Loucy (cell line): ENCODE measurements around the gene NUDT13.

Experiments used
- H2AFZ ChIP-seq: fragments of 200-600 bp; sonication (generic); 2 replicates; pipeline ENCODE4 v1.6.0; 2016; ENCODE audit warnings: antibody characterized with exemption, mild to moderate bottlenecking, low read length, moderate library complexity
- H3F3A ChIP-seq: fragments of 200-600 bp; 2 replicates; pipeline ENCODE4 v1.6.0; 2016; ENCODE audit warnings: antibody characterized with exemption, low read depth, mild to moderate bottlenecking
- H3K27me3 ChIP-seq: fragments of 200-600 bp; sonication (generic); 2 replicates; pipeline ENCODE4 v1.6.1; 2014; ENCODE audit warnings: low read length, mild to moderate bottlenecking; ENCODE audit not compliant: insufficient read depth, poor library complexity, severe bottlenecking
- H3K36me3 ChIP-seq: fragments of 200-600 bp; sonication (generic); 2 replicates; pipeline ENCODE4 v1.6.1; 2016; ENCODE audit warnings: low read length; ENCODE audit not compliant: insufficient read depth
- H3K4me1 ChIP-seq: fragments of 200-600 bp; sonication (generic); 2 replicates; pipeline ENCODE4 v1.5.1; 2014; ENCODE audit warnings: low read length, mild to moderate bottlenecking; ENCODE audit not compliant: insufficient read depth, poor library complexity, severe bottlenecking
- H3K4me2 ChIP-seq: fragments of 200-600 bp; sonication (generic); 2 replicates; pipeline ENCODE4 v1.6.0; 2014; ENCODE audit warnings: antibody characterized with exemption, low read length, low read depth, mild to moderate bottlenecking; ENCODE audit not compliant: poor library complexity, severe bottlenecking
- H3K4me3 ChIP-seq: fragments of 200-600 bp; sonication (generic); 2 replicates; pipeline ENCODE4 v1.5.1; 2014; ENCODE audit warnings: low read length, mild to moderate bottlenecking, mixed read lengths; ENCODE audit not compliant: poor library complexity, severe bottlenecking
- H3K79me2 ChIP-seq: fragments of 200-600 bp; sonication (generic); 2 replicates; pipeline ENCODE4 v1.6.1; 2014; ENCODE audit warnings: low read length; ENCODE audit not compliant: insufficient read depth
- H3K9ac ChIP-seq: fragments of 200-600 bp; sonication (generic); 2 replicates; pipeline ENCODE4 v1.6.0; 2014; ENCODE audit warnings: mild to moderate bottlenecking, low read depth, low read length, moderate library complexity; ENCODE audit not compliant: poor library complexity, severe bottlenecking
- H3K9me2 ChIP-seq: fragments of 200-600 bp; sonication (generic); replicated peaks from 2 replicates; pipeline ENCODE4 v1.6.1; 2016; ENCODE audit warnings: low read depth, low read length, mixed read lengths
- H3K9me3 ChIP-seq: fragments of 200-600 bp; sonication (generic); 2 replicates; pipeline ENCODE4 v1.6.1; 2014; ENCODE audit warnings: mild to moderate bottlenecking, antibody characterized with exemption, low read length, low read depth; ENCODE audit not compliant: insufficient read depth
- H4K20me1 ChIP-seq: fragments of 200-600 bp; sonication (generic); 2 replicates; pipeline ENCODE4 v1.6.0; 2014; ENCODE audit warnings: antibody characterized with exemption, low read length, mild to moderate bottlenecking; ENCODE audit not compliant: insufficient read depth, poor library complexity, severe bottlenecking
- EZH2phosphoT487 ChIP-seq: fragments of 200-600 bp; IDR thresholded peaks from 2 replicates; pipeline ENCODE4 v1.6.1; 2018; ENCODE audit warnings: antibody characterized with exemption, mild to moderate bottlenecking, moderate library complexity, borderline replicate concordance
- TF ChIP-seq, protein P1 (sequence below): fragments of 200-600 bp; sonication (generic); conservative IDR thresholded peaks from 2 replicates; pipeline ENCODE4 v1.5.1; 2014; ENCODE audit warnings: mild to moderate bottlenecking, antibody characterized with exemption, low read length

Gene NUDT13

DNA sequence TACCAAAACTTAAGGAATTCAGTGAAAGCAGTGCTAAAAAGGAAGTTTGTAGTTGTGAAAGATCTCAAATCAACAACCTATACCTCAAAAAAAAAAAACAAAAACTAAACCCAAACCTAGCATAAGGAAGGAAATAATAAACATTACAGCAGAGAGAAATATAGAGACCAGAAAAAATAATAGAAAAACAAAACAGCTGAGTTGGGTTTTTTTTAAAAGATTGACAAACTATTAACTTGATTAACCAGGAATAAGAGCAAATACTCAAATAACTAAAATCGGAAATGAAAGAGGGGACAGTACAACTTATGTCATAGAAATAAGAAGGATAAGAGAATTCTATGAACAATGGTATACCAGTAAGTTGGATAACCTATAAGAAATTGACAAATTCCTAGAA lies 50.8 kb downstream of the NUDT13 start:
- no peaks in the 10 kb centered on the region for H3K9me2 ChIP-seq
- H4K20me1 ChIP-seq: peaks cover 33% of the 10 kb centered on the region
- peak overlapping the region; percentile 64 for H3K4me2 ChIP-seq
- peaks cover 60% of the 10 kb centered on the region for H3K79me2 ChIP-seq
- H3K9ac ChIP-seq: peak overlapping the region; percentile 33
- H2AFZ ChIP-seq: no peak overlapping the region
- no peak for TF ChIP-seq EZH2phosphoT487
- TF ChIP-seq, protein P1, sequence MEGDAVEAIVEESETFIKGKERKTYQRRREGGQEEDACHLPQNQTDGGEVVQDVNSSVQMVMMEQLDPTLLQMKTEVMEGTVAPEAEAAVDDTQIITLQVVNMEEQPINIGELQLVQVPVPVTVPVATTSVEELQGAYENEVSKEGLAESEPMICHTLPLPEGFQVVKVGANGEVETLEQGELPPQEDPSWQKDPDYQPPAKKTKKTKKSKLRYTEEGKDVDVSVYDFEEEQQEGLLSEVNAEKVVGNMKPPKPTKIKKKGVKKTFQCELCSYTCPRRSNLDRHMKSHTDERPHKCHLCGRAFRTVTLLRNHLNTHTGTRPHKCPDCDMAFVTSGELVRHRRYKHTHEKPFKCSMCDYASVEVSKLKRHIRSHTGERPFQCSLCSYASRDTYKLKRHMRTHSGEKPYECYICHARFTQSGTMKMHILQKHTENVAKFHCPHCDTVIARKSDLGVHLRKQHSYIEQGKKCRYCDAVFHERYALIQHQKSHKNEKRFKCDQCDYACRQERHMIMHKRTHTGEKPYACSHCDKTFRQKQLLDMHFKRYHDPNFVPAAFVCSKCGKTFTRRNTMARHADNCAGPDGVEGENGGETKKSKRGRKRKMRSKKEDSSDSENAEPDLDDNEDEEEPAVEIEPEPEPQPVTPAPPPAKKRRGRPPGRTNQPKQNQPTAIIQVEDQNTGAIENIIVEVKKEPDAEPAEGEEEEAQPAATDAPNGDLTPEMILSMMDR: no peak
- no peaks in the 10 kb centered on the region for H3K9me3 ChIP-seq
- no peaks in the 10 kb centered on the region for H3K27me3 ChIP-seq
- peak overlapping the region; percentile 43 for H3K4me3 ChIP-seq
- peaks cover 9% of the 10 kb centered on the region; the same call in 1 of the 2 replicates for H3K36me3 ChIP-seq
- no peaks in the 10 kb centered on the region for H3F3A ChIP-seq
- peaks cover 44% of the 10 kb centered on the region for H3K4me1 ChIP-seq

DNA sequence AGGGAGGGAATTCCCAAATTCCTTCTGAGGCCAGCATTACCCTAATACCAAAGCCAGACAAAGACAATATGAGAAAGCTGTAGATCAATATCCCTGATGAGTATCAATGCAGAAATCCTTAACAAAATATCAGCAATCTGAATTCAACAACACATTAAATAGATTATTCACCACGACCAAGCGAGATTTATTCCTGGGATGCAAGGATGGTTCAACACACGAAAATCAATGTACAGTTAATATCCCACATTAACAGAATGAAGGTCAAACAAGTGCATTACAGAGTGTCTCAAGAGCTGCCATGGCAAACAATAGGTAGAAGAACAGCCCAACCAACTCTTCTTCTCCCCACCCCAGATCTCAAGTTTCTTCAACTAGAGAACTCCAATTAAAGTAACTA lies 51.4 kb downstream of the NUDT13 start:
- Histone ChIP-seq H3K9me3 (no peaks in the 10 kb centered on the region), H2AFZ (no peak overlapping the region), H3K9me2 (no peaks in the 10 kb centered on the region), H3K4me3 (peak overlapping the region; percentile 43), H3K4me2 (peak overlapping the region; percentile 64), H3K9ac (peak overlapping the region; percentile 33), H3K36me3 (peaks cover 3% of the 10 kb centered on the region; the same call in 1 of the 2 replicates), H3K27me3 (no peaks in the 10 kb centered on the region), H4K20me1 (peaks cover 33% of the 10 kb centered on the region), H3K79me2 (peaks cover 61% of the 10 kb centered on the region), H3K4me1 (peaks cover 49% of the 10 kb centered on the region), H3F3A (no peaks in the 10 kb centered on the region)
- TF ChIP-seq, protein P1: no peak
- no peak for TF ChIP-seq EZH2phosphoT487

DNA sequence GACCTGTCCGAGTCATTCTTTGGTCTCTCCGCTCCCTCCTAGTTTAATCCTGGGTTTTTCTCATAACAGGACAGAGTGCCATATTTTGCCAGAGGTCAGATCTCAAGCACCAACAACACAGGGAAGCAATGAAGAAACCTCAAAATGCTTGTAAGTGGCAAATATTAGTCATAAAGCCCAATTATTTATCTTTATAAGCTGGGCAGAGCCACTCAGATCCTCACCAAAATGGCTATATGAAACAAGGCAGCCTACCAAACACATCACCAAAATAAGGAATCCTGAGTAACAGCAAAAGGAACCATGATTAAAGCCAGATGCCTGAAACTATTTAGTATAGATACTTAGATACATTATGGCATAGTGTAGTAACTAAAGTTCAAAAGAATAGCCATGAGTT lies 52.8 kb downstream of the NUDT13 start:
- Histone ChIP-seq H3K9ac (peak overlapping the region; percentile 13), H3K4me1 (peaks cover 55% of the 10 kb centered on the region), H3K79me2 (peaks cover 72% of the 10 kb centered on the region), H3K4me3 (peak overlapping the region; percentile 43), H2AFZ (no peak overlapping the region), H3F3A (no peaks in the 10 kb centered on the region), H3K9me3 (no peaks in the 10 kb centered on the region), H3K9me2 (no peaks in the 10 kb centered on the region), H3K27me3 (no peaks in the 10 kb centered on the region), H3K4me2 (peak overlapping the region; percentile 64), H3K36me3 (no peaks in the 10 kb centered on the region), H4K20me1 (peaks cover 36% of the 10 kb centered on the region)
- TF ChIP-seq, protein P1: no peak
- no peak for TF ChIP-seq EZH2phosphoT487
